A549 (cell line): Measurements from ENCODE around the gene JARID2. TPM values are rescaled to one million over a fixed set of nuclear protein-coding genes. Genes with fewer than 3 reads are reported as not detected.

Source experiments
- ATAC-seq, 2 experiments: fragments of 200-7000 bp in 1 of 2; fragments of >200 bp in 1 of 2; cut with Nextera tagmentation in 1 of 2; cut with Tn5 transposase in 1 of 2; 3 replicates each; pipeline versions ENCODE4 v1.8.0 to v1.9.1; 2018 to 2020; ENCODE audit warnings: mild to moderate bottlenecking in 1 of 2, moderate library complexity in 1 of 2
- CTCF ChIA-PET: fragments of 300-600 bp; sonication (Branson Sonifier 250); formaldehyde crosslinking; extraction: SDS; loops from one replicate; lab custom pipeline; 2021; ENCODE audit warnings: antibody characterized with exemption, inconsistent platforms; lab: Yijun Ruan, JAX
- POLR2A ChIA-PET: fragments of 350-600 bp; formaldehyde crosslinking; extraction: SDS; loops from one replicate; lab custom pipeline; 2021; ENCODE audit warnings: antibody characterized with exemption, inconsistent platforms; lab: Yijun Ruan, JAX
- DNase-seq, 2 experiments: peaks; one replicate each; pipeline versions ENCODE4 v3.0.0 to v3.0.0-alpha.2; 2011 to 2016; ENCODE audit warnings: low read depth in 1 of 2, low spot score in 1 of 2
- FAIRE-seq: peaks from 2 replicates; lab custom pipeline; 2011; peaks lifted over from hg19 to GRCh38; lab: Jason Lieb, UNC
- H3K27ac ChIP-seq, 2 experiments: fragments of >200 bp; sonication (Bioruptor Twin); formaldehyde crosslinking; 3 replicates each; pipeline ENCODE4 v1.5.1; 2016 to 2017
- H3K4me1 ChIP-seq: fragments of >200 bp; sonication (Bioruptor Twin); formaldehyde crosslinking; 3 replicates; pipeline ENCODE4 v1.6.1; 2016
- H3K4me2 ChIP-seq: fragments of >200 bp; sonication (Bioruptor Twin); formaldehyde crosslinking; 3 replicates; pipeline ENCODE4 v1.6.1; 2016
- H3K4me3 ChIP-seq: fragments of >200 bp; sonication (Bioruptor Twin); formaldehyde crosslinking; 3 replicates; pipeline ENCODE4 v1.5.1; 2016
- H3K9me3 ChIP-seq: fragments of >200 bp; sonication (Bioruptor Twin); formaldehyde crosslinking; 3 replicates; pipeline ENCODE4 v1.6.1; 2016
- CEBPB ChIP-seq, 2 experiments: fragments of >200 bp in 1 of 2; sonication (Bioruptor Twin) in 1 of 2; formaldehyde crosslinking in 1 of 2; IDR thresholded peaks; 2 replicates each; pipeline ENCODE4 v1.6.1; 2012 to 2016
- CHD4 ChIP-seq: fragments of 200-600 bp; sonication (generic); IDR thresholded peaks from 2 replicates; pipeline ENCODE4 v1.6.1; 2016; ENCODE audit warnings: antibody characterized with exemption, mild to moderate bottlenecking, borderline replicate concordance
- EHF ChIP-seq: fragments of 250-450 bp; sonication (Bioruptor Pico); IDR thresholded peaks from 2 replicates; pipeline ENCODE4 v1.5.0; 2020; ENCODE audit warnings: mild to moderate bottlenecking
- FOSB ChIP-seq: fragments of 250-450 bp; sonication (Bioruptor Pico); IDR thresholded peaks from 2 replicates; pipeline ENCODE4 v1.5.0; 2020; ENCODE audit warnings: mild to moderate bottlenecking, moderate library complexity
- FOSL2 ChIP-seq, 2 experiments: fragments of 450-650 bp in 1 of 2; fragments of >200 bp in 1 of 2; sonication (Bioruptor Twin) in 1 of 2; formaldehyde crosslinking; IDR thresholded peaks; 2 replicates each; pipeline versions ENCODE4 v1.5.0 to v1.6.1; 2016 to 2020; ENCODE audit warnings: mild to moderate bottlenecking in 1 of 2, moderate library complexity in 1 of 2
- HDAC2 ChIP-seq: fragments of 200-600 bp; sonication (generic); IDR thresholded peaks from 2 replicates; pipeline ENCODE4 v1.6.1; 2016
- HOXA7 ChIP-seq: fragments of 250-450 bp; sonication (Bioruptor Pico); IDR thresholded peaks from 2 replicates; pipeline ENCODE4 v1.5.0; 2020; ENCODE audit warnings: mild to moderate bottlenecking, moderate library complexity
- HOXB13 ChIP-seq: fragments of 250-450 bp; sonication (Bioruptor Pico); IDR thresholded peaks from 2 replicates; pipeline ENCODE4 v1.5.0; 2020; ENCODE audit warnings: low read depth, mild to moderate bottlenecking, moderate library complexity
- HOXB5 ChIP-seq: fragments of 250-450 bp; sonication (Bioruptor Pico); IDR thresholded peaks from 2 replicates; pipeline ENCODE4 v1.5.0; 2020; ENCODE audit warnings: mild to moderate bottlenecking, moderate library complexity
- MAFK ChIP-seq: fragments of 450-650 bp; IDR thresholded peaks from 2 replicates; pipeline ENCODE4 v1.6.1; 2014; ENCODE audit not compliant: partially characterized antibody
- PHF8 ChIP-seq: fragments of 200-600 bp; sonication (generic); IDR thresholded peaks from 2 replicates; pipeline ENCODE4 v1.6.1; 2016; ENCODE audit warnings: low read depth, mild to moderate bottlenecking, antibody characterized with exemption, moderate library complexity, borderline replicate concordance
- POLR2A ChIP-seq: IDR thresholded peaks from 2 replicates; pipeline ENCODE4 v1.6.1; 2012; ENCODE audit warnings: mild to moderate bottlenecking, low read length
- RARB ChIP-seq: fragments of 250-450 bp; sonication (Bioruptor Pico); IDR thresholded peaks from 2 replicates; pipeline ENCODE4 v1.8.0; 2021; ENCODE audit warnings: mild to moderate bottlenecking, moderate library complexity
- REST ChIP-seq: fragments of 200-600 bp; sonication (generic); IDR thresholded peaks from 2 replicates; pipeline ENCODE4 v1.6.1; 2016; ENCODE audit warnings: antibody characterized with exemption, mild to moderate bottlenecking, moderate library complexity
- SMC3 ChIP-seq: fragments of >200 bp; sonication (Bioruptor Twin); formaldehyde crosslinking; IDR thresholded peaks from 3 replicates; pipeline ENCODE4 v1.6.1; 2018; ENCODE audit warnings: inconsistent platforms
- SREBF2 ChIP-seq: fragments of 450-650 bp; IDR thresholded peaks from 2 replicates; pipeline ENCODE4 v1.6.1; 2014; ENCODE audit warnings: mild to moderate bottlenecking, moderate library complexity
- TP53 ChIP-seq: fragments of 250-450 bp; sonication (Bioruptor Pico); IDR thresholded peaks from 2 replicates; pipeline ENCODE4 v1.5.0; 2021; ENCODE audit warnings: mild to moderate bottlenecking, moderate library complexity
- ZFP36 ChIP-seq: fragments of 450-650 bp; IDR thresholded peaks from 2 replicates; pipeline ENCODE4 v1.6.1; 2014; ENCODE audit warnings: borderline replicate concordance; ENCODE audit not compliant: partially characterized antibody
- ZSCAN20 ChIP-seq: fragments of 250-450 bp; sonication (Bioruptor Pico); IDR thresholded peaks from 2 replicates; pipeline ENCODE4 v1.8.0; 2022; ENCODE audit warnings: mild to moderate bottlenecking, moderate library complexity
- WGBS: methylation state at CpG from one replicate; pipeline ENCODE4 v1.1.6; 2017; ENCODE audit errors: missing lambda C conversion rate; 5-methylcytosine and 5-hydroxymethylcytosine counted together
- polyA plus RNA-seq, 4 experiments: library from polyadenylated mRNA; depleted of rRNA in 3 of 4; stranded (reverse); fragments of >200 nt; fragmentation: RNase III in 1 of 4; extraction: RNeasy Plus Mini Kit Qiagen cat#74134 plus additional on column Dnase treatment in 1 of 4; gene quantifications; 2 replicates in 3 of 4; 3 replicates in 1 of 4; pipeline ENCODE4 v1.2.3, GENCODE V29; 2011 to 2017
- TF ChIP-seq, protein P1 (sequence below): fragments of >200 bp; sonication (Bioruptor Twin); formaldehyde crosslinking; IDR thresholded peaks from 3 replicates; pipeline ENCODE4 v1.6.1; 2016

The JARID2 gene
- polyA plus RNA-seq, 2 of the 4 experiments (the other 2 are of a cell fraction): 7.8 to 8.3 TPM

GRCh38 chr6:15473174-15473573 lies 227.3 kb downstream of the JARID2 start:
- FAIRE-seq (no peak), ATAC-seq (no peak), DNase-seq (no peak)
- Histone ChIP-seq H3K4me3 (no peak overlapping the region), H3K9me3 (no peaks in the 10 kb centered on the region), H3K4me2 (no peak overlapping the region), H3K4me1 (no peaks in the 10 kb centered on the region), H3K27ac (no peak overlapping the region)
- POLR2A ChIA-PET: no interaction called here
- CTCF ChIA-PET: no interaction called here
- TF ChIP-seq, protein P1, sequence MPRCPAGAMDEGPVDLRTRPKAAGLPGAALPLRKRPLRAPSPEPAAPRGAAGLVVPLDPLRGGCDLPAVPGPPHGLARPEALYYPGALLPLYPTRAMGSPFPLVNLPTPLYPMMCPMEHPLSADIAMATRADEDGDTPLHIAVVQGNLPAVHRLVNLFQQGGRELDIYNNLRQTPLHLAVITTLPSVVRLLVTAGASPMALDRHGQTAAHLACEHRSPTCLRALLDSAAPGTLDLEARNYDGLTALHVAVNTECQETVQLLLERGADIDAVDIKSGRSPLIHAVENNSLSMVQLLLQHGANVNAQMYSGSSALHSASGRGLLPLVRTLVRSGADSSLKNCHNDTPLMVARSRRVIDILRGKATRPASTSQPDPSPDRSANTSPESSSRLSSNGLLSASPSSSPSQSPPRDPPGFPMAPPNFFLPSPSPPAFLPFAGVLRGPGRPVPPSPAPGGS: no peak
- TF ChIP-seq TP53 (no peak), HDAC2 (no peak), MAFK (no peak), CHD4 (no peak), EHF (CRISPR knock-in tag) (no peak), FOSL2 (IDR thresholded peaks at IDR 0.05) (no peak), FOSL2 (CRISPR knock-in tag; IDR thresholded peaks at IDR 0.05) (no peak), SMC3 (no peak)
- 82% methylated on average over 6 of the region's 7 CpGs for WGBS

DNA sequence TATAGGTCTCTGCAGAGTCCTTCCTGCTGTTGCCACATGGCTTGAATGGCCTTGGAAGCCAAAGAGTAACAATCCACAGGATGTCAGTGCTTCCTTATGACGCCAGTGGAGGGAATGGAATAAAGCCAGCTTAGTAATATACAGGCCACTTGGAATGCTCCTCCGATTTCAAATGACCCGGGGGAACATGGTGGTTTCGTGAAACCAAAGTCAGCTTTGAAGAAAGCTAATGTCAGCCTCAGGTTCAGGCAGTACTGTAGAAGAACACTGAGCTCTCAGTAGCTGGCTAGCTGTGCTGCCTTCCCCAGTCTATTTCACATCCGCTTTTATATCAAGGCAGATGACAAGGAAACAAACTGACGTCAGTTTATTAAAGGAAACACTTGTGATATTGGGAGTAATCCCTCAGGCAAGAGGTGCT lies 227.9 kb downstream of the JARID2 start:
- ChIA-PET POLR2A (no interaction called here), CTCF (no interaction called here)
- 92% methylated on average over 6 of the region's 6 CpGs for WGBS
- no peak for DNase-seq
- no peak overlapping the region for H3K4me3 ChIP-seq
- no peaks in the 10 kb centered on the region for H3K4me1 ChIP-seq
- TF ChIP-seq HOXB5 (no peak), ZSCAN20 (CRISPR knock-in tag) (no peak), PHF8 (no peak), ZFP36 (no peak), HOXB13 (no peak), CEBPB (IDR thresholded peaks at IDR 0.05) (no peak), REST (no peak), SREBF2 (no peak), HOXA7 (CRISPR knock-in tag) (no peak), RARB (CRISPR knock-in tag) (no peak), POLR2A (no peak)
- TF ChIP-seq, protein P1: no peak
- H3K27ac ChIP-seq: no peak overlapping the region
- ATAC-seq: no peak
- H3K9me3 ChIP-seq: no peaks in the 10 kb centered on the region
- FAIRE-seq: no peak
- no peak overlapping the region for H3K4me2 ChIP-seq

DNA sequence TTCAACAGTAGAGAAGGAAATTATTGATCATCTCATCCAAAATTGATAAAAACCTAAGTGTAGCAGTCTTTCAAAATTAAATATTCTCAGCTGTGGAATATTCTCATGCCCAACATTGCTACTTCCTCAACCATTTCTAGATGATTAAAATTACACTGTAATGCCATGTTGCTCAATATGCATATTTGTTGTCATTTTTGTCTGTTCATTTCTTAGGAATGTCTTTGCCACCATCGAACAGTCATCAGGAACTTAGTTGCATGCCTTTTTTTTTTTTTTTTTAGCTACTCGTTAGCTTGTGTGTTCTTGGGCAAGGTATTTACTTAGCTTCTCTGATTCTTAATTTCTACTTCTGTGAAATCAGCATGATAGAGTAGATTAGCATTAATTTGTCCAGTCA lies 228.3 kb downstream of the JARID2 start:
- FAIRE-seq: no peak
- no peak for TF ChIP-seq FOSB (CRISPR knock-in tag)
- Histone ChIP-seq H3K4me2 (no peak overlapping the region), H3K27ac (no peak overlapping the region), H3K4me3 (no peak overlapping the region), H3K9me3 (no peaks in the 10 kb centered on the region), H3K4me1 (no peaks in the 10 kb centered on the region)
- WGBS: 91% methylated on average over 2 of the region's 2 CpGs
- ATAC-seq: no peak
- ChIA-PET CTCF (interaction anchor here (0.5 kb wide), 1 partner anchor 1428 kb away, joined by 3 read pairs; no protein-coding TSS in a partner anchor), POLR2A (no interaction called here)
- DNase-seq: no peak
